ENCODE measurements around the gene STAC.

- TF ChIP-seq TOE1 (IDR thresholded peaks at IDR 0.05; ENCODE audit: borderline replicate concordance) (no peak), TOE1 (CRISPR knock-in tag; IDR thresholded peaks at IDR 0.05; ENCODE audit: borderline replicate concordance, low read depth) (no peak), POU5F1 (IDR thresholded peaks at IDR 0.05; ENCODE audit: borderline replicate concordance, low read depth, low read length, partially characterized antibody) (no peak), IRF9 (tag; IDR thresholded peaks at IDR 0.05) (no peak), CREB3L1 (IDR thresholded peaks at IDR 0.05; ENCODE audit: borderline replicate concordance, low read depth) (no peak), SMARCE1 (IDR thresholded peaks at IDR 0.05) (no peak), NR2F6 (CRISPR knock-in tag; IDR thresholded peaks at IDR 0.05) (no peak), REST (IDR thresholded peaks at IDR 0.05; ENCODE audit: borderline replicate concordance) (no peak), REST (CRISPR knock-in tag; IDR thresholded peaks at IDR 0.05; ENCODE audit: low read depth) (no peak), ESRRA (IDR thresholded peaks at IDR 0.05; ENCODE audit: borderline replicate concordance, low read depth) (no peak)
Measured at GRCh38 chr3:36514171-36514570, 133.9 kb downstream of the STAC start.

Measured in K562 (cell line).